Ureter (tissue), 1 donor: ENCODE results near the gene AATF. TPM values are rescaled to one million over a fixed set of nuclear protein-coding genes. Genes with fewer than 3 reads are reported as not detected.

Experiments used
- DNase-seq: peaks from one replicate; pipeline ENCODE4 v3.0.0-alpha.2; 2020; ENCODE audit warnings: low spot score
- total RNA-seq: library from RNA; stranded (reverse); gene quantifications from one replicate; pipeline ENCODE4 v1.2.4, GENCODE V29; 2023
- donor health status: DM: yes; HTN: yes; CAD: no.

The AATF gene
- total RNA-seq, 1 donor from 2014 or later = 48.7 TPM

DNA sequence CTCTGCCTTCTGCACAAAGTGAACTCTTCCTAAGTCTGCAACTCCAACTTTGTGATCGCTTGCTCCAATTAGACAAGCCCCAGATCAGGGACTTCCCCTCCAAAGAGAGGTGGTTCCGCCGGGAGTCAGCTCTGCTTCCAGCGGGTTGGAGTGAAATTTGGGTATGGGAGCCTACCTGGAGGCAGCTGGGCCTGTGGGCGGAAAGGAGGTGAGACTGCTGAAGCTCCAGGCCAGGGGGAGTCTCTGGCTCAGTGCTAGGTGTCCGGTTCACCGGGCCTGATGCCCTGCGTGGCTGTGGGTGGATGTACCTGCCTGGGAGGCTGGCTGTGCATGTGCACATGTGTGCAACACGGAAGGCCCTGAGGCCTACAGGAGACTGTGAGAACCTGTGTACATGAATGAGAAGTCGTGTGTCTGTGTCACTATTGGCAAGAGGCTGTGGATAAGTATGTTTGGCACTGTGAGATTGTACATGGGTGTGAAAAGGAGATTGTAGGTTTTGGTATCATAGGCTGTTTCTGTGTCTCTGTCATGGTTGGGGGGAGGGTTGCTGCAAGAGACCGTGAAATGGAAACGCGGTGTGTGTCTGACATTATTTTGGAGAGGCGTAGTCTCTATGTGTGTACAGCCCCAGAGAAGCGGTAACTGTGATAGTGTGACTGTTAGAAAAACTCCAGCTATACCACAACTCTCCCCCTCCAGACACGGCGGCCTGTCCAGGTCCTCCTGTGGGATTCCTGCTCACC lies 7.3 kb upstream of the AATF start:
- no peak for DNase-seq

DNA sequence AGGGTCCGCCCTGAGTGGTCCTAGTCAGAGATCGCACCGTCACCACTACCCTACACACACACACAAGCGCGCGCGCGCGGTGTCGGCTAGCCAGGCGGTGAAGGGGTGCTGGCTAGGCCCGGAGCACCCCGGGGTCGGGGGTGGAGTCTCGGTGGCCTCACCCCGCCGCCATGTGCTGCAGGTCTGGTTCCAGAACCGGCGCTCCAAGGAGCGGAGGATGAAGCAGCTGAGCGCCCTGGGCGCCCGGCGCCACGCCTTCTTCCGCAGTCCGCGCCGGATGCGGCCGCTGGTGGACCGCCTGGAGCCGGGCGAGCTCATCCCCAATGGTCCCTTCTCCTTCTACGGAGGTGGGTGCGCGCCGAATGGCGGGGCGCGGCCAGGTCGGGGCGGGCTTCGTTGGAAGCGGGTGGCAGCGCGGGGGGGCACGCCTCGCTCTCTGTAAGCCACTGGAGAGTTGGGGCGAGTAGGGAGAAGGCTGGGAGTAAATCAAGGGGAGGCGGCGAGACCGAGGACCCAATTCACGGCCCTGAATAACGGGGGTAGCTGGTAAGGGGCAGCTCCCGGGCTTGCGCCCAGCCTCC lies 6.6 kb upstream of the AATF start:
- no peak for DNase-seq

DNA sequence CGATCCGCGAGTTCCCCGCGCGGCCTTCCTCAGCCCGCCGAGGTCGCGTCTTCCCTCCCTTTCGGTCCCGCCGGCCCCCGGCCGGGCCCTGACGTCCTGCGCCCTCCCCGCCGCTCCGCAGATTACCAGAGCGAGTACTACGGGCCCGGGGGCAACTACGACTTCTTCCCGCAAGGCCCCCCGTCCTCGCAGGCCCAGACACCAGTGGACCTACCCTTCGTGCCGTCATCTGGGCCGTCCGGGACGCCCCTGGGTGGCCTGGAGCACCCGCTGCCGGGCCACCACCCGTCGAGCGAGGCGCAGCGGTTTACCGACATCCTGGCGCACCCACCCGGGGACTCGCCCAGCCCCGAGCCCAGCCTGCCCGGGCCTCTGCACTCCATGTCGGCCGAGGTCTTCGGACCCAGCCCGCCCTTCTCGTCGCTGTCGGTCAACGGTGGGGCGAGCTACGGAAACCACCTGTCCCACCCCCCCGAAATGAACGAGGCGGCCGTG lies 6.1 kb upstream of the AATF start:
- no peak for DNase-seq

DNA sequence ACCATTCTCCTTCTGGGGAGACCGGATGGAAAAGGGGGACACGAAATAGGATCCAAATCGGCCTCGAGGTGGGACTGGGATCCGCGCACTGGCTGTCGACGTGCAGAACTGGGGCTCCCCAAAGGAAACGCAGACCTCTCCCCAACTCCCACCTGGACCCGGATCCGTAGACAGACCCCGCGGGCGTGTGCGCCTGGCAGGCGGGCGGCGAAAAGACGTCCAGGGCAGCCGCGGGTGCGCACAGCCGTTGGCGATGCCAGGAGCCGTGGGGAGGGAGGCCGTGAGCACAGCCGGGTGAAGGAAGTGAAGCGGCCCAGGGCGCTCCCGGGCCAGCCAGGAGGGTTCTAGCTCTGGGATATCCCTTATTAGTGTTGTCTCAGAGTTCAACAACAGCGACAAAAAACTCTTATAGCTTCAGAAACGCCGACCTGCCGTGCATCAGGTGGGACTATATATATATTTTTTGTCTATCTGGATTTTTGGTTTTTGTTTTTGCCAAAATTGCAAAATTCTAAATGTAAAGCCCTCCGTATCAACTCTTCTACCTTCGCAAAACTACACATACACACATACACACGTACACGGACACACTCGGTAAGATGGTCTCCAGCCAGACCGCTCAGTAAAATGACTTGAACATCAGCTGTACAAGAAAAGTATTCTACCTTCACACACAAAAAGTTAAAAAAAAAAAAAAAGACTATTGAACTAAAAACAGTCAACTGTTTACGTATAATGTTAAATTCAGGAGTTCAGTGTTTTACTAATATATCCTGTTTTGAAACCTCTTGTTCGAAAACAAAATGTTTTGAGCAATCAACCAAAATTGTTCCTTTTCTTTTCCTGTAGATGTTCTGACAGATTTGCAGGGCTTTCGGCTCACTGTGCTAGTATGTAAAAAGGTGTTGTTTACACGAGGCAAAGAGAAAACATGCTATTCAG lies 5.2 kb upstream of the AATF start:
- no peak for DNase-seq

DNA sequence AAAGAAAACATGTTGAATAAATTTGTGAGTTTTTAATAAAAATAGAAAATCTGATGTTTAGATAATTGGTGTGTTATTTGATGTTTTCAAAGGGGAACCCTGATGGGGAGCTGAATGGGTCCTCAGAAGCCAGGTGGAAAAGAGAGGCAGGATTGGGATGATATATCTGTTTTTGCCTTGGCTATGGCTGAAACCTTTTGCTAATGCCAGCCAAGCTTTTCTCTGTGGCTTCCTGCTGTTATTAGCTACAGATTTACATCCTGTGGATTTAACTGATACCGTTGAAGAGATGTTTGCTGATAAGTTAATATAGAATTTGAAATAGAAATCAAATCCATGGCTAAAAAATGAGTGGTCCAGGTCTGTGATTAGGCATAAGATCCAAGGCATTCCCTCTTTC lies 4.2 kb upstream of the AATF start:
- no peak for DNase-seq

DNA sequence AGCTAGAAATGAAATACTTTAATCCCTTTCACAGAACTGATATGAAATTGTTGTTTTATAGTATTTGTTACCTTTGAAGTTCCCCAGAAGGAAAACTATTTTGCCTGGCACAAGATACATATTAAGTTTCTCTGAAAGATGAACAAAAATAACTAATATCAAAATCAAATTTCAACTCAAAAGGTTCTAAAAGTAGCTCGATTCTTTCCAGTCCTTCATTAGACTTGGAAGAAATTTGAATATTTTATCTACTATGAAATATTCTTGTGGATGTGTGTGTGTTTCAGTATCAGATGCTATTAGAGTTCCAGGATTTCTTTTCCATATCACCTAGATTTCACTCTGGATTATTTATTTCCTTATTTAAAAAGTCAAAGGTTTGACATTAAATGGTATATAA lies 3.6 kb upstream of the AATF start:
- no peak for DNase-seq

DNA sequence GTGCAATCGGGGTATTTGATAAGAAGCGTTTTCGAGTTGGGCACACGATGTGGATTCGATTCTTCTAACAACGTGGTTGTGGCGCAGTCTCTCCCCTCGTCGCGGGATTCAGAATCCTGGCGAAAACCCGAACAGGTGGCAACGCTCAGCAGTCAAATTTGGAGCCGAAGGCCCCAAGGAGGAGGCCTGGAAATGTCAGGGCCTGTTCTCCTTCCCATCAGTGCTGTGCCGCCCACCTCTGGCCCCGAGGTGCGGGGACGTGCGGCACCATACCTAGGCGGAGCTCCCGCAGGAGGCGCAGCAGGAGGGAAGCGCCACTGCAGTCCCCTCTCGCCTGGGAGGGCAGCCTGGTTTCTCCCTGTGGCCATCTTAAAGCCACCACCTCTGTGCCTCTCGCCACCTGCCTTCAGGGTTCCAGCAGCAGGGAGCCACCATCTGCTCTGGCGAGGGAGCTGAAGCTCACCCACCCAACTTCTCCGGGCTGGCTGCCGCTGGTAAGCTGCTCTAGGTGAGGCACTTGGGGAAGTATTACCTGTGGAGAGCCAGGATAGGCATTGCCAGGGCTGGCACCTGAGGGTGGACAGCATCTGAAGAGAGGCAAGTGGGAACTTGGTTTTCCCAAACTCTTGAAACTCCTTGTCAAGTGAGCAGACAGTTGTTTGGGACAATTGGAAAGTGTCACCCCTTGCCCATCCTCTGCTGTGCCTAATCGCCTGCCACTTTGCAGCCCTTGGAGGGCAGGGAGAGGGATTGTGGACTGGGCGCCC lies 2.6 kb upstream of the AATF start:
- no peak for DNase-seq

DNA sequence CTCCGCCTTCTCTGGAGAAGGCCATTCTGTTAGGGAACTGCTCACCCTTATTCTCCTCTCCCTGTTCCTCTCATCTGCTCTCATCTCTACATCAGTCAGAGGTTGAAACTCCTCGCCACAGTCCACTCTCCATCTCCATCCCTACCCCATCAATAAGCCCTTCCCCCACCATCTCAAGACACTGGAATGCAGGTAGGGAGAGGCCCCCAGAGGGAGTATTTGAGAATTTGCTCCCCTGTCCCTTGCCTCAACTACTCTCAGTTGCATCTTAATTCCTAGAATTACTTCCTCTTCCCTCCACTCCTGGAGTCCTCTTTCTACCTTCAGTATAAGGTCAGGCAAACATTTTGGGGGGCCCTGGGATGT lies 2.0 kb upstream of the AATF start:
- DNase-seq = no peak

DNA sequence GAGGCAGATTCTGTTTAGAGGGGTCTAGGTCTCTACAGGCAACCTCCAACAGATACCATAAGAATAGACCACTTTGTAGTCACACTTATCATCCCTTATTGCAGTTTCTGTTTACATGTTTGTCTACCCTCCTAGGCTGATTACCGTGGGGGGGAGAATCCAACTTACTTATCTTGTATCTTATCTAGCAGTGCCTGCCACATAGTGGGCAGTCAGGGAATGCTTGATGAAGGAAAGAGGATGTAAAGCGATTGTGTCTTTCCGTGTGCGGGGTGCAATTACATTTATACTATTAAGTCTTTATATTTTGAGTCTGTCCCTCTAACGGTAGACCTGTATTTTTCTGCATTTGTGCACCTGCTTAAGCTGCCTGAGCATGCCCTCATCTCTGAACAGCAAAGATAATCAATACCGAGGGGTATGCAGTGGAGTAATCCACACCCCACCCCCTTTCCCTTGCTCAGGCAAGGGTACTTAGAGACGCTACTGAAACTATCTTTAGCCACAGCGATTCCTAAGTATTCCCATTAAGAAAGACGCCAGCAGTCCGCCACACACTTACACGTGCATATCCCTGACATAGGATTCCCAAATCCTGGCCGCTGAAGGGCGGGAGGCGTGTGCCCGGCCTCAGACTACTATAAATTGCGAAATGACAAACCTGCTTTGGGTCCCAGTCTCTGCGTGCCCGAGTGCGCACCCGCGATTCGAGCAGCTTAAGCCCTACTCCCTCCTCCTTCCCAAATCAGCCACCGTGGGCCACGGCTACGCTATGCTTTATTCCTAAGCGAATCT lies 635 bp upstream of the AATF start:
- no peak for DNase-seq

DNA sequence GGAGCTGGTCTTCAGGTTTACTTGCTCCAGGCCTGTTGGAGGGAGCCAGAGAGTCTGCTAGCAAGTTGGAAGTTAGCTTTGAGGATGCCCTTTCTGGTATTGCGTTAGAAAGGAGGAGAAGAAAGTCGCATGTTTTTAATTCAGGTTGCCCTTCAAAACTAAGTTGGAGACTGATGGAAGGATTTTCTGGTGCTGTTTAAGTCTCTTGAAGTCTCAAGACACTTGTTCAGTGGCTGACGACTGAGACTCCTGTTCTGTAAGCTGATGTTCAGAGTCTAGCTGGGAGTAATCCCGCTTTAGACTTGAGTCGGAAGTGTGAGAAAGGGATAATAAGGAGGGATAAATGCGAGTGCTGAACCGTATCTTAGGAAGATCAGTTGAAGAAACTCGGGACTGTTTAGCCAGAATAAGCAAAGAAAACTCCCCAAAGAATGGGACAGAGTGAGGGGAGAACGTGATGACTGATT lies 740 bp downstream of the AATF start:
- DNase-seq = no peak

DNA sequence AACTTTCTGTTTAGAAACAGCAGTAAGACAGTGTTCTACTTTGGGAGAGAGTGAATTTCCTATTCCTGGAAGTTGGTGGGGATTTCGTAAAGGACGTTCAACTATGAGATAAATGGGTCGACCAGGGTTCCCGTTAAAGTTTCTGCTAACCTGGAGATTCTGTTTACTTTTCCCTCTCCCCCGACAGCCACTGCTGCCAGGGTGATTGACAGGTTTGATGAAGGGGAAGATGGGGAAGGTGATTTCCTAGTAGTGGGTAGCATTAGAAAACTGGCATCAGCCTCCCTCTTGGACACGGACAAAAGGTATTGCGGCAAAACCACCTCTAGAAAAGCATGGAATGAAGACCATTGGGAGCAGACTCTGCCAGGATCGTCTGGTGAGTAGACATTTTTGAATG lies 1.3 kb downstream of the AATF start:
- no peak for DNase-seq

DNA sequence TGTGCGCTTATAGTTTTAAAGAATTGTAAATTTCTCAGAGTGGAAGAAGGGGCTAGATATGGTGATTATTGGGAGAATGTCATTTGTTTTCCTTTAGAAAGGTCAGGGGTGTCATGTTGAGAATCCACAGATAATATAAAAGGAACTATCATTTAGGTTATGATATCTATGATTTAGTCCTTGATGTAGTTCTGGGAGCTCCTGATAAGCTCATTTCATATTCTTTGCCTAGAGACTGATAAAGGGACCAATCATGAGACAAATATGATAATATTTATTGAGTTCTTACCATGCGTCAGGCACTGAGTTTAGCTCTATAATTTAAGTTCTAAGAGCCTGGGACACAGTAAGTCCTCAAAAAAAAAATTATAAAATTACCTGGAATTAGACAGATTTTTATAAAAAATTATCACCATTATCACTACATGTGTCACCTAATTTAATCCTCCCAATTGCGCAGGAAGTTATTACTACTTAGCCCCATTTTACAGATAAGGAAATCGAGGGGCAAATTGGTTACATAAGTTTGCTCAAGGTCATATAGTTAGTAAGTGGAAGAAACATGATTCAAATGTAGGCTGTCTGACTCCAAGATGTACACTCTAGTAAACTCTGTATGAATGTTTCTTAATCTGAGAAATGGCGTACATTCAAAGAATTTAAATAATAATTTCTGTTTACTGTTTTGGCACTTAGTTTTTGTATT lies 2.5 kb downstream of the AATF start:
- no peak for DNase-seq

DNA sequence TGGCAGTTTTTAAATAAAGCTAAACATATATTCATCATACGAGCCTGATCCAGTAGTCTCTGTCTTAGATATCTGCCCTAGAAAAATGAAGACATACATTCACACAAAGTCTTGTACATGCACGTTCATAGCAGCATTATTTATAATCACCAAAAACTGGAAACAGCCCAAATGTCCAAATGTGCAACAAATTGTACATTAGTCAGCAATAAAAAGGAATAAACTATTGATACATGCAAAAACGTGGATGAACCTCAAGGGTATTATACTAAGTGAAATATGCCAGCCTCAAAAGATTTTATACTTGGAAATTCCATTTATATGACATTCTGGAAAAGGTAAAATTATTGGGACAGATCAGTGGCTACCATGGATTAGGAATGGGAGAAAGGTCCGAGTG lies 22.8 kb downstream of the AATF start:
- no peak for DNase-seq

DNA sequence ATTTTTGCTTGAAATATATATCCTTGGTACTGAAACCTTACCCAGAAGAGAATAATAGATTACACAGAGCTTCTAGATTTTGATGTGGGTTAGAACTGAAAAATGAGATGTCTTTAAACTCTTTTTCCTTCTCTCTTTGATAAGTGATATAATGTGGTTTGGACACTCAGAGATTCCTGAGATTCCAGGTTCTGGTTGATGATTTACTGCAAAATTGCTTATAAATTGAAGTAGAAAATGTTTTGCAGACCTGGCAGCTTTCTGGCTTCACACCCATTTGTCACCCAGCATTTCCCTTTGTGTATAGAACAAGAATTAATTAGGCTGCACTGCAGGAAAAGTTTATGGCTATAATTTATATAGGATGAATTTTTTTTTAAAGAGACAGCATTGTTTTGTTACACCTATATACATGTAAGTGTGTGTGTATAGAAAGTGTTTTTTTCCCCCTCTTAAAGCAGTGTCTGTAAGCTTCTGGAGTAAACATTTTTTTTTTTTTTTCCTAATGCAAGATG lies 23.5 kb downstream of the AATF start:
- DNase-seq = no peak

DNA sequence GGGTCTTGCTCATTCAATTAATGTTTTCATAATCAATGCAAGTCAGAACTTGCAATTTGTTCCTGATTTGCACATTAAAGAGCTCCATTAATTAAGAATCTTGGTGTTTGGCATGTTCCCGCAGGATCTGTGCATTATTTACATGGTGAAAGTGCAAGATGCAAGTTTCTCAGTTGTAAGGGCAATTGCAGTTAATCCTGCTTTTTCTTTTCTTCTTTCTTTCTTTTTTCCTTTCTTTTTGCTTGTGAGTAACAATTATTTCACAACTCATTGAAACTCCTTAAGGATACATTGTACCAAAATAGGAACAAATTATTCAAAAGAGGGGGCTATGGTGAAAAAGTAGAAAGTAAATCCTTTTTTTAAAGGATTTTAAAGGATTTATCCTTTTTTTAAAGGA lies 24.2 kb downstream of the AATF start:
- DNase-seq = no peak

DNA sequence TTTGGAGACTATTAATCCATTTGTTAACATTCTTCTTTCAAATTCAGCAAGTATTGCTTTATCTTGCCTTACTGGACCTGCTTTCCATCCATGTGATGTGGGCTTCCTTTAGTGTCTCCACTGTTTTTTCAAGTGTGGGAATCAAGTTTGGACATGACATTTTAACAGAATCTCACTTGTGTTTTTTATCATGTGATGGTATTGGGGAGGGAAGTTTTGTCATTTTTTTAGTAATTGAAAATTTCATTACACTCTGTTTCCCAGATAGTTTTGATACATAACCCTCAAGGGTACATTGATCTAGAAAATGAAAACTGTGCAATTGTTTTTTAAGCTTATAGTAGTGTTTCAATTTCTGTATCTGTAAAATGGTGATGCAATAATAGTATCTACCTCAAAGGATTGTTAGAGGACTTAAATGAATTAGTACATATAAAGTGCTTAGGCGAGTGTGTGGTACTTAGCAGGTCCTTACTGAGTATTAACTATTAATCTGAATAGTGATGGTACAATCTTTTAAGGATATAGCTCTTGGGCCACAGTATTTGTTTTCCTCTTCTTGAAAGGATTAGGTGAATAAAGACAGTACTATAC lies 27.3 kb downstream of the AATF start:
- DNase-seq = no peak

DNA sequence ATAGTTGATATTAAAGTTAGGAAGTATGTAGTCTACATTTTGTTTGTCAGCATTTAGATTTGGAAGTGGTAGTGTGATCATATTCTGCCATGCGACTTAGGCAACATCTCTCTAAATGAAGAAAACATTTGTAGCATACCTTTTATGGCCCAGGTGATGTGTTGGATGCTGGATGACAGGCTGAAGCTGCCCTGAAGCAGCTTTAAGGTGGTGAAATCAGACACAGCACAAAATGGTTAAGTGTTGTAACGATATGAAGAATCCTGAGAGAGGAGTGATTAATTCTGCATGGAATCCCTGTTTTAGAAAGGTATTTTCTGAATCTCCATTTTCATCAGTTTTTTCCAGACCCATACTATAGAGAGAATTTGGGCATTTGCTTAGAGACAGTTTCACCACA lies 28.3 kb downstream of the AATF start:
- no peak for DNase-seq

DNA sequence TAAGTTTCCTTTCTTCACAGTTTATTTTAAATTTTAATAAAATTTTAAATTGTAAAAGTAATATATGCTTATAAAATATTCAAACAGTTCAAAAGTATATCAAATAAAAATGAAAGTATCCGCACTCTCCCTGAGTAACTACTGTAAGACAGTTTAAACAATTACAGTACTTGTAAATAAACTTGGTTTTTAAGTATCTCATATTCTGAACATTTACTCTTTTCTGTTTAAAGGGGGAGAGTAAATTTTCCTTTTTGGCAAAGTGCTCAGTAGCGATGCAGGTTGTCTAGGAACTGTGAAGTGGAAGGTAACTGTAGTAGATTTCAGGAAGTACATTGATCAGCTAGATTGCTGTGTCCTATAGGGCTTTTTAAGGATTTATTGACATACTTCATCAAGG lies 28.8 kb downstream of the AATF start:
- no peak for DNase-seq

DNA sequence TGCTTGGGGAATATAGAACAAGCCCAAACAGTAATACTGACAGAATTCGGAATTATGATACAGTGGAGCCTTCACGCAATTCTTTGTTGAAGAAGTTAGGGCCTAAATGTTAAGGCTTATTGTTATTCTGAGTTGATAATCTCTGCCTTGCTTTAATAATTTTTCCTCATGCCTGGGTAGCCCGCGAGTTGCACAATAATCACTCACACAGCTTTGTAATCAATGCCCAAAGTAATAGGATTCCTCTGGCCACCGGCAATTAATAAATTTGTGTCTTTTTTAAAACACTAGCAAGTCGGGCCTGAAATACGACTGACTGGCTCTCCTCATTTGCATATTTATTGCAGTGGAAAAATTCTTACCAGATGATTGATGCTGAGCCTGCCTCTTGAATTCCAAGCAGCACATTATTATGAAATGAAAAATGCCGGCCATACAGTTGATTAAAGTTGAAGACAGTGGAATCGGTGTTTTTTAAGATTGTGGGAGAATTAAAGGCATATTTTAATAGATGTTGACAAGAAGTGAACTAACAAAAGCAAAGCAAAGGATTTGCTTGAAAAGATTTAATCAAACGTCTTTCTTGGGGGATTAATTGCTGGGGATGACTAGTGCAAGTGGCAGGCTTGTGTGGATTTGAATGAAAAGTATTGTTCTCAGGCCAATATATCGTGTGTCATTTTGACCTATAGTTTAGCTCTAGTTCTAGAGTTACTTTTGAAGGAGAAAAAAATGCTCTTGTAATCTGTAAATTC lies 30.2 kb downstream of the AATF start:
- no peak for DNase-seq
